Stimulated activated CD4-positive, alpha-beta T cell treated with anti-CD3 and anti-CD28 coated beads, TNF-alpha, amount 100 ng/mL, for 4 hours (primary cell): ENCODE results near the gene GALNT14.

Source experiments
- DNase-seq, 3 experiments: peaks; one replicate each; pipeline ENCODE4 v3.0.0-alpha.2; 2020; ENCODE audit warnings: low read depth in 3 of 3

GALNT14 gene

DNA sequence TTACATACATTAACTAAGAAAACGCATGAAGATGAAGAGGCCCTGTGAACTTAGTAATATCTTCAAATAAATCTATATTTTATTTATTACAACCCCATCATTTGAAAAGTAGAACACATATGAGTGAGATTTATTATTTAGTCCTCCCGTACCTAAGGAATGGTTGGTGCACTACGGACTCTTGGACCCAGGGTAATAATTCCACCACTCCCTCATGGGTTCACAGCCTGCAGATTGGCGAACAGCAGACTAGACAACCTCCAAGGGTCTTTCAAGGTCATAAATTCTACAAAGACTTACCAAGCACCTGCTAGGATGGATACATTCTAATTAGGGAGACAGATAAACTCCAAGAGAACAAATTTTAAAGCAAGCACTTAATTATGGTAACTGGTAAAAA, 51.6 kb downstream of the GALNT14 start:
- DNase-seq: no peak

DNA sequence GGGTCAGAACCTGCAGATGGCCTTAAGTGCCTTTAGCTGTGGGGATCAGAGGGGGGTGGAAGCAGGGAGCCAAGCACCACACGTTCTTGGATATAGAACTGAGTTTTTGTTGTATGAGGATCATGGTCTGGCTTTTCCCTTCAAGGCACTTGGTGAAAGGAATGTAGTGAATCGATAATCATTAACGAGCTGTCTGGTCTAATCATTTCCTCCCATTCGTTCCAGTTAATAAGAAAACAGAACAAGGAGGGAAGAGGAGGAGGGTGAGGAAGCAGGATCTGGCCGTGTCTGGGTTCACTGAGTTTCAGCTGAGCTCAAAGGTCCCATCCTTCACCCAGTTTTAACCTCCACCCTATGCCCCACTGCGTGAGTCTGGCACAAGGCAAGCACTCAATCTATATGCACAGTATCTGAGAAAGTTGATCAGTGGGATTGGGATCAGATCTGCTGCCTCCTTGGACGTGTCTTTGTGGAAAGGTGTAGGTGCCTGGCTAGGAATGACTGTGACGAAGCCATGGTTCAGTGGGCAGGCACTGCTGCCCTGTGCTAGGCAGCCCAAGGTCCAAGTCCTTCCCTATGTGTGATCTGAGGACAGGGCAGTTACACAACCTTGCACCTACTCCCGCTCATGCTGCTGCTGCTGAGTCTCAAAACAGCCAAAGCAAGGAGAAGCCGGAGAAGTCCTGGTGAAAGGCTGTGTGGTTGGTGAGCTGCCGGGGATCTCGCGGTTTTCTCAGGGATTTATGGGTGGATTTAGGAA, 54.8 kb downstream of the GALNT14 start:
- no peak for DNase-seq

DNA sequence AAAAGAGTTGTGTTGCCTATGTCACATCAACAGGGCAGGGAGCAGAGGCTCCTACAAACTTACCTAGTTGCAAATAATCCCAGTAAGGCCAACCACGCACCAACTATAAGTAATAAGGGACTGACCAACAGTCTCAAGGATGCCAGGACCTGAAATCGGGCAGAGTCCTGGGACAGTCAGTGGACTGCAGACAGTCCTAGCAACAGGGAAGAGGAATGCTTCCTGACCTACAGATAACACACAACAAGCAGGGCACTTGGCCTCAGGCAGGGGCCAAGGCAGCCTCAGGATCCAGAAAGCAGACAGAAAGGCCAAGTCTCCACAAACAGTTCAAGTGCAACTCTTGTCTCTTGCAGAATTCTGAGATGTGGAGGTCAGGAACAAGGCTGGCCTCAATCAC, 56.2 kb downstream of the GALNT14 start:
- no peak for DNase-seq

DNA sequence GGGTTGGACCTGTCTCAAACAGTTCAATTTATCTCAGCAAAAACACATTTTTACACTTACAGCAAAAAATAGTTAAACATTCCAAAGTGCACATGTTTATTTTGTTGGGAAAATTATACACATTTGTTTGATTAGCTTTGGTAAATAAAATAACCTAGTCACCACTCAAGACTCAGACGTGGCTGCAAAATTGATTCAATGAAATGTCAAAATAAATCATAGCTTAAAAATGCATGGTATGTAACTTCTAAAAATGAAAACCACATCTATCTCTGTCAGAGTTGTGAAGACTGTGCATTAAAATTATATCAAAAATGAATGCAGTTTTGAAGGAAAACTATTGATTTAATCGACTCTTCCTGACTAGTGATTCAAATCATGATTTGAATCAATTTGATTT, 56.7 kb downstream of the GALNT14 start:
- DNase-seq: no peak

DNA sequence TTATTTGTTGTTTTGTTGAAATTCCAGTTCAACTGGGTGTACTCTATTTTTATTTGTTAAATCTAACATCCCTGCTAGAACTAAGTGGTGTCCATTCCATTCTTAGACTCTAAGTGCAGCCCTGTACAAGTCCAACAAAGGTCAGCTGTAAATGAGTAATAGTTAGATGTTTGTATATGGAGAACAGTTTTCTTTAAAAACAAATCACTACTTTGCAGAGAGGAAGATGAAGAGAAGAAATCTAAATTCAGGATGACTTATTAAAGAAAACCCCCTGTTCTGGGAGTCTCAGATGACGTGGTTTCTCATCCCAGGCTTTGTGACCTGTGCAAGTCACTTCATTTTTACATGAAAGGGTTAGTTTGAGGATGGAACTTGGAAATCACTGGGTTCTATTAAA, 57.9 kb downstream of the GALNT14 start:
- DNase-seq: no peak

DNA sequence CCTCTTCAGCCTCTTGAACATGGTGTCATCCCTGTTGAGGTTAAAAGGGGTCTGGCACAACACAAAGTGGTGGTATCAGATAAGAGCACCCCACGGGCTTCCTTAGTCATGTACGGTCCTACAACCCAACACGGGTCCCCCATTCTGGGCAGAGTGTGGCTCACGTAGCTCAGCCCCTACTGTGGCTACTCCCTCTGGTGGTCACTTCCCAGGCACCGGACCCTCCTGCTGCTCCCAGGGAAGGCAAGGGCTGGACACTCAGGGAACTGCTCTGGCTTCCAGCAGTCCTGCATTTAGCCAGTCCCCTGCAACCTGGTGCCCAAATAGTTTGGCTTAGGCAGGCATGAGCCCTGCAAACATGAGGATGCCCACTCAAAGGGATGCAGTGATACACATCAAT, 58.6 kb downstream of the GALNT14 start:
- DNase-seq: no peak

DNA sequence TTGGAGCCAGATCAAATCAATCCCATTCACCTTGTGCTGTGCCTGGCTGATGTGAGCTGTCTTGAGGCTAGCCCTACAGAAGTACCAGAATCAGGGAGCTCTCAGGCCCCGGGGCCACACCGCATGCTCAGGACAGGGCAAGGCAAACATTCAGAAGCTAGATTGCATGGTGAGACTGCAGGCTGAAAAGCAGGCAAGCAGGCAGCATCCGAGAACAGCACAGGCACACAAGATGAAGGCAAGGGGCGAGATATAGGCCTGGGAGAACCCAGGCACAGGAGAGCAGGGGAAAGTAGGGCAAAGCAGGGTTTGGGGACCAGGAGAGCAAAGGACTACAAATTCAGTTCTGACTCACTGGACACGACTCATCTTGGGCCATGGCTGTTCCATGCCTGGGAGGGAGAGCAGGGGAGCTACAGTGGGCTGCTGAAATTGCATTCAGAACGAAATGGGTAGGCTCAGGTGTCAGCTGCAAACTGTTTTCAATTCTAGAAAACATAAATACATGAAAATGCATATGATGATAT, 59.6 kb downstream of the GALNT14 start:
- no peak for DNase-seq

DNA sequence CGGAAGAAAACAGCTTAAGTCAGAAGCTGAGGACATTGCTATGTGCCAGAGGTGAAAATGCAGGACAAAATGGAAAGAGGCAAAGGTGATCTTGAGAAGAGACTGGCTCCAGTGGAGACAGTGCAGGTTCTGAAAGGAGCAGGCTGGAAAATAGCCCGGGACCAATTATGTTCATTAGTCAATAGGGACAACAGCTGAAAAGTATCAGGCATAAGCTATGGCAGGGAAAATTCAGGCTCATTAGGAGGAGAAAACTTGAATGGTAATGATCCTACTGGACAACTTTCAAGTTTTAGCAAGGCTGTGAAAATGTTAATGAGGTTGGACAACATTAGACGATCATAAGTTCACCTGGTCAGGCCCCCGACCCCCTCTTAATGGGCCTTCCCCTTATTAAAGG, 60.2 kb downstream of the GALNT14 start:
- DNase-seq: no peak

DNA sequence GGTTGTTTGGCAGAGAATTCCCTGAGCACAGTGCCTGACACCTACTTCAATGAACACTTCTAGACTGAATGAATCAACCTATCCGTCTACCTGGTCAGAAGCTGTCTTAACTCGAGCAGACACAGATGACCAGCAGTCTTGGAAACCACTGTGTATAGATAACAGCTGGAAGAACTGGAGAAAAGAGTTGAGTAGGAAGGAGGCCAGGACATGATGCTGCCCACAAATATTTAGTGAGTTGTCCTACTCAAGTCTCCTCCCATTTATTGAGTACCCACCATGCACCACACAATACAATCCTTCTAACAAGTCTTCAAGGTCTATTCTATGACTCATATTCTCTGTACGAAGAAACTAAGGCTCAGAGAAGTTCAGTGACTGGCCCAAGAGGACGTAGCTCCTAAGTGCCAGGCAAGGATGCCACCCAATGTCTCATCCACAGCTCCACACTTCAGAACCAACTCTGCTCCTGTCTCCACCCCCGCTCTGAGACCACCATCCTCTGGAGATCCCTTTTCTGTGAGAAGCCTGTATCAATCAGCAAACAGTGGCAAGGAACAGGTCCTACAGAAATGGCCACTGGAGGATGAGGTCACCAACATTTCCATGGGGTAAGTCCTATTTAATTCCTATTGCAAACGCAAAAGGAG, 62.2 kb downstream of the GALNT14 start:
- no peak for DNase-seq

DNA sequence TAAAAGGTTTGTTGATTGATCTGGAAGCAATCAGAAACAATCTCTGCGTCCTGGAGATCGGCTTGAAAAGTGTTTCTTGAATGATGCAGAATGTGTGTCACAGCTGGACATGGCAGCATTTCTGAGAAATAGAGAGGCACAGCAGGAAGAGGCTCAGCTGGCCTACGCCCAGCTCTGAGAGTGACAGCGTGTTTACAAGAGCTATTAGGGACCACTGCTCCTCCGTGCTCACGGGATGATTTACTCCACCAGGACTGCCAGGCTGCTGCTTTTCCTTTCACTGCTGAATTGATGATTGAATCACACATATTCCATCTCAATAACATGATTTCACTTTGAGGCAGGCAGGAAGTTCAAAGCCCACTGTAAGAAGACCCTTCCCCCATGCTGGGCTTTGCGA, 62.8 kb downstream of the GALNT14 start:
- no peak for DNase-seq

DNA sequence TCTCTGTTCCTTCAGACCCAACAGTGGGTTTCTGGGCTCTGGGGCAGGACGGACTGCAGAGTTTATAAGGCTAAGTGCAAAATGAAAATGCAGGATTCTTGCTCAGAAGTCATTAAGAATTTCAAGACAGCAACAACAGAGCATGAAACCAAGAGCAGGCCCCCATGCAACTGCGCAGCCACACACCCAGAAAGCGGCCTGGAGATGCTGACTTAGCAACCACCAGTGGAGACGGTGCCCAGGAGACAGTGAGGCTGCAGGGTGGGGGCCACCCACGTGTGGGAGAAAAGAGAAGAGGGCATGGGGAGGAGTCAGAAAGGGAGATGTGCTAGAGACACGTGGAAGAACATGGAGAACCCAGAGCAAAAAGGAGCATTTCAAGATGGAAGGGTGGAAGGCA, 66.5 kb downstream of the GALNT14 start:
- no peak for DNase-seq

DNA sequence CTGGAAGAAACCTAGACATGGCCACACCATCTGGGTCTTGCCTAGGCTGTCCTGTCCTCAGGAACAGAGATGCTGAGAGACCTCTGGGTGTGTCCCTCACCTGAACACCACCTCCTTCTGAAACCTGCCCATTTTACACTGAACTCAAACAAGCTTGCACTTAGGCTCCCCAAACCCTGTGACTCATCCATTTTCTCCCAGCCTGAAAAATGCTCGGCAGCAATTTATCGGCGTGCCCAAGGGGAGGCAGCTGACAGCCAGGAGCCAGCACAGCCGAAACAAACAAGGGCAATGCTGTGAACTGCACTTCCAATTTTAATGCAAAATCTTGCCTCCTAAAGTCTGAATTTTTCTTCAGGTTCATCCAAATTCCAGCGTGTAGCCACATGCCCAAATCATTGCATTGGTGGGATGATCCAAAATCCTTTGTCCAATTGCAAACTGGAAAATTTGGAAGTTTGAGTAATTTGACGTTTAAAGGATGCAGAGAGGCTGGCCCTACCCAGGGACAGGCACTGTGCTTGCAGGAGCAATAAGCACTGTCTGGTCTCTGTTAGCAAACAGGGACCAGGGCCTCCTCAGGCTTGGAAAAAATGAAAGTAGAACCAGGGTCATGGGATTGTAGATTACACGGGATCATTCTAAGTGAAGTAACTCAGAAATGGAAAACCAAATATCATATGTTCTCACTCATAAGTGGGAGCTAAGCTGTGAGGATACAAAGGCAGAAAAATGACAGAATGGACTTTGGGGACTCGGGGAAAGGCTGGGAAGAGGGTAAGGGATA, 67.7 kb downstream of the GALNT14 start:
- no peak for DNase-seq

DNA sequence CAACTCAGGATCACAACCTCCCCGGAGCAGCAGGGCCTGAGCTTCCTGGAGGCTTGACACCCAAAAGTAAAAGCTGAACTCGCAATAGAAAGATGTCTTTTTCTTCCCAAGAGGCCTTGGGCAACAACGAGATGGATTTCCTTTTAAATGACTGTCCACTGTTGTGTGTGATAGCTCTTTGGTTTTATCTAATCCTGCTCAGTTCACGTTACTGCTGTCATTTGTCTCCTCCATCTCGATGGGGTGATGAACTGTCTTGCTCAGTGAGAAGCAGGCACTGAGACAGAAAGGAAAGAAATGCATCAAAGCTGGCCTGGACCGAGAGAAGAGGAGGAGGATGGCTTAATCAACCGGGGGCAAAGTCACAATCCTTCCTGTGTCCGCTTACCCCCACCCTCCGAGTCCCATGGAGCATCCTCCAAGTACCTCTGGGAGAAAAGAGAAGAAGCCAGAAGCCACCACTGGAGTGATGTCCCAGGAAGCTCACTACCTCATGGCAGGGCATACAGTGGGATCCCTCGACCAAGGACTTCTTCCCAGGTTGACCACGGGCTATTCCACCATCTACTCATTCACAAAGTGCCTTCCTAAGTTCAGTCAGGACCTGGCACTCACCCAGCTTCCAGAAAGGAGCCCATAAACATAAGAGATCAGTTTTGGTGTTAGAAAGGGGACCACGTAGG, 68.5 kb downstream of the GALNT14 start:
- no peak for DNase-seq

DNA sequence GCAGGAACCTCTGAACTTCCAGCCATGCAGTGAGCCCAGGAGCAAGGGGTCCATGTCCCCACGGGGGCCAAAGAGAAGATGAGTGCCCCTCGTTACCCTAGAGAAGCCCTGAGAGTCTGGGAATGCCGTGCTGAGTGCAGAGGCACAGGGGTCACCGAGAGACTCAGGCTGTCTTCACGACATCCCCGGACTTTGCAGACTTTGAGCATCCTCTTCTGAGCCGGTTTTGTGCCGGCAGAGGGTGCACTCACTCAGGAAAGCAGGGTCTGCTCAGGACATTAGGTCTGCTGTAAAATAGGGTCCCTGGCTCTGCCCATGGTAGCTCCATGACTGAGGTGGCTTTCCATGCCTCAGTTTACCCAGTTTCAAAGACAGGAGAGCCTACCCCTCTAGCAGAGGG, 71.0 kb downstream of the GALNT14 start:
- DNase-seq: no peak

DNA sequence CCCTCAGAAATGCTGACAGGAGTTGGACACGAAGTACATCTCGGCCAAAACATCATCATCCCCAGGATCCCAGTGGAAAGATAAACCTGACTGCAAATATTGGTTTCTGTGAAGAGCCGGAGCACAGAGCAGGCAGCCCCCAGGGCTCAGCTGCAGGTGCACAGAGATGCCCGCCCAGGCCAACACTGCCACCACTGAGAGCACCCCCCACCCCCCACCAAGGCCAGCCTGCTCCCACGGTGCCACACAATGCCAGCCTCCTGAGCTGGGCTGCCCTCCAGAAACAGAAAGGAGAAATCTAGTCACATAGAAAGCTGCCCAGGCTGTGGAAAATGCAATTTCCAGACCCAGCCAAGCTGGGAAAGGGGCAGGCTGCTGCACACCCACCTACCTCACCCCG, 71.7 kb downstream of the GALNT14 start:
- no peak for DNase-seq

DNA sequence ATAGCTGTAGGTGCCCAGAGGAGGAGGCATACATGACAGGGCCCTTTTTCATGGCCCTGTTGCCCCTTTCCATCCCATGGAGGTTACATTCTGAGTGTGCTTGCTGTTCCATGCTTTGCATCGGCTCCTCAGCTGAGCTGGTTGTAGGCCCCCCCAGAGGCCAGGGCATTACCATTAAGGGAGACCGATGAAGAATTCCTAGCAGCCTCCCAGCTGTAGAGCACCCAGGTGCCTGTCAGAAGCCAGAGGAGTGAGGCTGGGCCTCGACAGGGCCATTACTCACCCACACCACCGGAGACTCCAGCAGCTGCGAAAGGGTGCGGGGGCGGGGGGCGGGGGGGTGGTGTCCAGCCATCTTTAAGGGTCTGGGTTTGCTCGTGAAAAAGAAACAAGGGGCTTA, 72.2 kb downstream of the GALNT14 start:
- no peak for DNase-seq

DNA sequence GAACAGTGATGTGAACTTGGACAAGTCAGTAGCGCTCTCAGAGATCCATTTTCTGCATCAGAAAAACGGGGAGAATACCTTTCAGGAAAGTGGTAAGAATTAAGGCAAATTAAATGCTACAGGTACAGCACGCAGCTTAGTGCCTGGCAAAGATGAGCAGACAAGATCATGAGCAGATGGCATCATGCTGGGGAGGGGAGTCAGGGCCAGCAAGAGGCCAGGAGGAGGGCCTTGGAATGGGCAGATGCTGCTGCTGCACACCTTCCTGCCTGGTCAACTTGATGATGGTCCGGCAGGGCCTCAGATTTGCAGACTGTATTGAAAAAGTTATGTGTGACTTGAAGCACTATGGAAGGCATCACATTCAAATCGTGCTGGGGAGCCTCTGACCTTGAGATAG, 72.9 kb downstream of the GALNT14 start:
- DNase-seq: no peak

DNA sequence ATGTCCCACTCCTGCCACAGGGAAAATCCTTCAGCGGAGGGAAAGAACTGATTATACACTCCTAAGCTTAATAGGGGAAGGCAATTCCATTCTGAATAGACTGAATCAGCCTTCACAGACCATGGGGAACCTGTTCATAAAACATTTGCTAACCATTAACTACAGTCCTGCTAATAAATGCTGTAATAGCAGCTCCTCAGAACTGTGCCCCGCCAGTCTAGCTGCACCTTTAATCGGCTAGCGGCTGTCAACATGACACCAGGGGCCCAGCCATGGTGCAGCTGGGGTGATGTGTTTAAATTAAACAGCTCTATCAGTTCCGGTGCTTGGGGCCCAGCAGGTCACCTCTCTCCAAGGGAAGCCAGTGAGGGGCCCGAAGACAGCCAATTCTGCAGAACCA, 77.8 kb downstream of the GALNT14 start:
- no peak for DNase-seq

DNA sequence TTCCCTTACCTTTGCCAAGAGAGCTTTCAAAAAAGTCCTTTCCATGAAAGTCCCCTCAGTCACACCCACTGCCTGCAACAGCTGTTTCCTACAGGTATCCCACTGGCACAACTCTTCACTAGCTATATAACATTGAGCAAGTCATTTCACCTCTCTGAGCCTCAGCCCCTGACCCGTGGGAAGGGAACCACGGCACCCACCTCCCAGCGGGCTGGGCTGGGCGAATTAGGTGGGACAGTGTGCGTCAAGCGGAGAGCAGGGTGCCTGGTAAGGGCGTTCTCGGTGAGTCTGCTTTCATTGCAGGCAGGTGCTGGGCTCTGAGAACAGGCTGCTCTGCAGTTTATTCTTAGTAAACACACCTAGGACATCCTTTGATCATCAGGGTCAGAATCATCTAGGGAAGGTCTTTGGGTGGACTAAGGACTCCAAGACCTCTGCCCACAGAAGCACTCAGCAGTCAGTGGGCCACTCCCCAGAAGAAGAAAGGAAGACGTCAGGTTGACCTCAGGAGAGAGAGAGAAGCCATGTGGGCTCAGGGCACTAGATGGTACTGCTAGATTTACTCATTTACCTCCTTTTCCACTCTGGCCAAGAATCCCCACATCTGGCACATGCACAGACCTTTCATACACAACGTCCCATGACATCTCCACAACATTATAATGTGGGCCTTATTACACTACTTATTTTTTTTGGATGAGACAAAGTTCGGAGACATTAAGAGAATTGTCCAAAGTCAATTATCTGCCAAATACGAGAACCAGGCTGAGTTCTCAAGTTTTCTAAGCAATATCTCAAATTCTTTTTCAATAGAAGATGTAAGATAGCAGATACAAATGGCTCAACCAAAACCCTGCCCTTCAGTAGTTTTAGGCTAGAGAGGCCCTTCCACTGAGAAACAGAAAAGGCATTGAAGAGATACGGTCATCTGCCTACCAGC, 79.9 kb downstream of the GALNT14 start:
- no peak for DNase-seq

DNA sequence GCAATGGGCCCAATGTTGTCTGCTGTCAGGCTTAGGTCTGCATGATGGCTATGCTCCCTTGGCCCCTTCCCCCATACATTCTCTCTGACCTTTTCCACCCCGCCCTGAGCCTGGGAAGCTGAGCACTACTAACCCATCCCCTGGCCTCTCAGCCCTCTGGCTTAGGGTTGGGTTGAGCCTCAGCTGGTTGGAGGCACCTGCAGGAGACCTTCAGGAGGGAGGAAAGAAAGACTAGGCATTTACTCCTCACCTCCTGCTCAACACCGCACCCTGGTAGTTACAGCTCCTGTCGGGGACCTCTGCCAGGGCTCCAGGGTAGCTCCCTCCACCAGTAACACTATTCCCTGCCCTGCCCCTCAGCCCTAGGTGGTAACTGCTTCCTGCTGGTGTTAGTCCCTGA, 80.5 kb downstream of the GALNT14 start:
- DNase-seq: no peak

DNA sequence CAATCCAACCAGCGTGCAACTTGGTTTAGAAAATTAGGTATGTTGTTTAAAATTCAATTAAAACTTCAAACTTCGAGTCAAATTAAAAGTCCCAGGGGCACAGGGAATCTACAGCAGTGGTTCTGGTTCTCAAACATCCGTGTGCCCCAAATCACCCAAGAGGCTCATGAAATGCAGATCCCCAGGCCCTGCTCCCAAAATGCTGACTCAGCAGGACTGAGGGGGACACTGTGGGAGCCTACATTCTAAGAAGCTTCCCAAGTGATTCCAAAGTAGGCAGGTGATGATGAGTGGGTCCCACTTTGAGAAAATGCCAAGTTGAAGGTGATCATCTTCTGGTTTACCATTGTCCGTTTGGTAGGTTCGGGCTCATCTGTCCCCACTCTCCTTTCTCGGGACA, 82.3 kb downstream of the GALNT14 start:
- DNase-seq: no peak
